Glutamatergic neuron (in vitro differentiated cells): ENCODE data around the gene PLXDC1. TPM values are rescaled to one million over a fixed set of nuclear protein-coding genes. Genes with fewer than 3 reads are reported as not detected.

Experiments used
- DNase-seq: peaks from one replicate; pipeline ENCODE4 v3.0.0; 2022
- H3K27ac Mint-ChIP-seq: one replicate; pipeline ENCODE4 v1.8.0; 2020; ENCODE audit warnings: mild to moderate bottlenecking, mixed read lengths, inconsistent platforms; ENCODE audit not compliant: unreplicated experiment
- H3K27me3 Mint-ChIP-seq: one replicate; pipeline ENCODE4 v1.8.0; 2020; ENCODE audit warnings: mild to moderate bottlenecking, moderate library complexity, mixed read lengths, inconsistent platforms; ENCODE audit not compliant: unreplicated experiment
- H3K36me3 Mint-ChIP-seq: one replicate; pipeline ENCODE4 v1.8.0; 2020; ENCODE audit warnings: mild to moderate bottlenecking, mixed read lengths, inconsistent platforms; ENCODE audit not compliant: unreplicated experiment
- H3K4me1 Mint-ChIP-seq: one replicate; pipeline ENCODE4 v1.8.0; 2020; ENCODE audit warnings: mild to moderate bottlenecking, low read depth, mixed read lengths, inconsistent platforms; ENCODE audit not compliant: unreplicated experiment
- H3K4me3 Mint-ChIP-seq: one replicate; pipeline ENCODE4 v1.8.0; 2020; ENCODE audit warnings: mild to moderate bottlenecking, mixed read lengths, inconsistent platforms; ENCODE audit not compliant: unreplicated experiment
- H3K9me3 Mint-ChIP-seq: one replicate; pipeline ENCODE4 v1.8.0; 2020; ENCODE audit warnings: mild to moderate bottlenecking, moderate library complexity, mixed read lengths, inconsistent platforms; ENCODE audit not compliant: unreplicated experiment
- total RNA-seq: library from RNA; stranded (reverse); fragmentation: NEBNext Ultra II Directional; extraction: Animal tissue kit (Norgen Biotek cat#: 25700); gene quantifications from one replicate; pipeline ENCODE4 v1.2.1, GENCODE V29; 2021; ENCODE audit not compliant: unreplicated experiment
- TF ChIP-seq, protein P1 (sequence below): fragments of 200-600 bp; sonication (generic); IDR thresholded peaks from one replicate; pipeline ENCODE4 v1.5.0; 2021; ENCODE audit not compliant: partially characterized antibody, unreplicated experiment

PLXDC1 gene
- total RNA-seq, 1 donor from 2014 or later: not detected

DNA sequence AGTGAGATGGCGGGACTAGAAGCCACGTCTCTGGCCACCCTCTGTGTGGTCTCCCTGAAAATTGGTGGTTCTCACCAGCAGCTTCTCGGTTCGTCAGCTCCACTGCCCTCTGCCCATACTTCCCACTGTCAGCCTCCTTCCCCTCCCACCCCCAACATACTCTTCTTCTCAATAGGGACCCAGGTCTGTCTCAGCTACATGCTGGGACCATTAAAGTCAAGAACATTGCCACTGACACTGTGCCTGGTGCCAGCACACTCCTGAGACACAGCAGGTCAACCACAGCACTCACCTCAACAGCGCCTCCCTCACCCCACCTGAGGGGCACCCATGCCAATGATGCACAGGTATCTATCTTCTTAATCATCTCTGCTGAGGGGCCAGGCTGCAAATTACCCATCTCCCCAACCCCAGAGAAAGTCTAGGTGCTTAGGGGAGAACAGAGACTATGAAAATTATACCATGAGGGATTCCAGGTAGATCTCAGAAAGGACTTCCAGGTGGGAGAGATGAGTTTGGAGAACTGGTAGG, 1.3 kb downstream of the PLXDC1 start:
- no peak overlapping the region for H3K4me3 Mint-ChIP-seq
- TF ChIP-seq, protein P1, sequence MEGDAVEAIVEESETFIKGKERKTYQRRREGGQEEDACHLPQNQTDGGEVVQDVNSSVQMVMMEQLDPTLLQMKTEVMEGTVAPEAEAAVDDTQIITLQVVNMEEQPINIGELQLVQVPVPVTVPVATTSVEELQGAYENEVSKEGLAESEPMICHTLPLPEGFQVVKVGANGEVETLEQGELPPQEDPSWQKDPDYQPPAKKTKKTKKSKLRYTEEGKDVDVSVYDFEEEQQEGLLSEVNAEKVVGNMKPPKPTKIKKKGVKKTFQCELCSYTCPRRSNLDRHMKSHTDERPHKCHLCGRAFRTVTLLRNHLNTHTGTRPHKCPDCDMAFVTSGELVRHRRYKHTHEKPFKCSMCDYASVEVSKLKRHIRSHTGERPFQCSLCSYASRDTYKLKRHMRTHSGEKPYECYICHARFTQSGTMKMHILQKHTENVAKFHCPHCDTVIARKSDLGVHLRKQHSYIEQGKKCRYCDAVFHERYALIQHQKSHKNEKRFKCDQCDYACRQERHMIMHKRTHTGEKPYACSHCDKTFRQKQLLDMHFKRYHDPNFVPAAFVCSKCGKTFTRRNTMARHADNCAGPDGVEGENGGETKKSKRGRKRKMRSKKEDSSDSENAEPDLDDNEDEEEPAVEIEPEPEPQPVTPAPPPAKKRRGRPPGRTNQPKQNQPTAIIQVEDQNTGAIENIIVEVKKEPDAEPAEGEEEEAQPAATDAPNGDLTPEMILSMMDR: no peak
- H3K9me3 Mint-ChIP-seq: peaks cover 22% of the 10 kb centered on the region
- peaks cover 5% of the 10 kb centered on the region for H3K4me1 Mint-ChIP-seq
- H3K36me3 Mint-ChIP-seq: peaks cover 4% of the 10 kb centered on the region
- peaks cover 34% of the 10 kb centered on the region for H3K27me3 Mint-ChIP-seq
- no peak for DNase-seq
- H3K27ac Mint-ChIP-seq: no peak overlapping the region

DNA sequence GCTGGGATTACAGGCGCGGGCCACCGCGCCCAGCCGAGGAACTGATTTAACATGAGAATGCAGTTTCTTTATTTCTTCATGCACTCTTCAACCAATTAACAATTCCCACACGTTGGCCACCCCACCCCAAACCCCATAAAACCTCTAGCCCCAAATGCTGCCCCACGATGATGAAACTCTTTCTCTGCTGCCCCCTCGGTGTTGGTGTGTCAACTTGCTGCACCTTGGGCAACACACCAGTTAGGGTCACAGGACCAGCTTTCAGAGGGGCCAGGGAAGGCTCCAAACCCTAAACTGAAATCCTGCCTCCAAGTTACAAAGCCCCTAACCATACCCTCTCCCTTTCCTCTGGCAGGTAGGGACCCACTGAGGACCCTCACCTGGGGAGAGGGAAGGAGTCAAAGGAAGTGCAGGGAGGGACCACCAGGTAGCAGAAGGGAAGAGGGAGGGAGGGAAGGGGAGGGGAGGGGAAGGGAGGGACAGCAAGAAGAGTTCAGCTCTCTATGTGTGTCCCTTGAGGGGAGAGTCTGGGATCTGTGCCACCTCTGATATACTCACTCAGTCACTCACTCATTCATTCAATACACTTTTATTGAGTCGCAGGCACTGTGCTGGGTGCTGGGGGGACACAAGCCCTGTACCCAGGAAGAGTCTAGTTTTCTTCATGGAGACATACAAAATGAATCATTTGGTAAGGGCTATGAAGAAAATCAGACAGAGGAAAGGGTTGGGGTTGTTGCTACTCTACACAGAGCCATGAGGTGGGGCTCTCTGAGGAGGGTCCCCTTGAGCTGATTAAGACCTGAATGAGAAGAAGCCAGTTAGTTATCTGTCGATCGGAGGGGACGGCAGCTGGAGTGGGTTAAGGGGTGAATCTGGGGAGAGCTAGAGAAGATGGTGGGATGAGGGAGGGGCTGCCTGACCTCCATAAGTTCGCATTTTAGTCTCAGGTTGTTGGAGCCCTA, 3.9 kb downstream of the PLXDC1 start:
- Mint-ChIP-seq H3K4me1 (no peaks in the 10 kb centered on the region), H3K9me3 (peaks cover 1% of the 10 kb centered on the region), H3K36me3 (no peaks in the 10 kb centered on the region), H3K27me3 (peaks cover 19% of the 10 kb centered on the region), H3K4me3 (no peak overlapping the region), H3K27ac (no peak overlapping the region)
- DNase-seq: no peak
- TF ChIP-seq, protein P1: no peak

DNA sequence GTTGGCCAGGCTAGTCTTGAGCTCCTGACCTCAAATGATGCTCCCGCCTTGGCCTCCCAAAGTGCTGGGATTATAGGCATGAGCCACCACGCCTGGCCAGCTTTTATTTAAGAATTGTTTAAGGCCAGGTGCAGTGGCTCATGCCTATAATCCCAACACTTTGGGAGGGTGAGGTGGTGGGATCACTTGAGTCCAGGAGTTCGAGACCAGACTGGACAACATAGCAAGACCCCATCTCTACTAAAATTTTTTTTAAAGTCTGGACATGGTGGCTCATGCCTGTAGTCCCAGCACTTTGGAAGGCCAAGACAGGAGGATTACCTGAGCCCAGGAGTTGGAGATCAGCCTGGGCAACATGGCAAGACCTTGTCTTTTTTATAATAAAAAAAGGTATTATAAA, 5.2 kb downstream of the PLXDC1 start:
- no peak overlapping the region for H3K27ac Mint-ChIP-seq
- DNase-seq: no peak
- TF ChIP-seq, protein P1: no peak
- no peak overlapping the region for H3K4me3 Mint-ChIP-seq
- H3K27me3 Mint-ChIP-seq: peaks cover 17% of the 10 kb centered on the region
- no peaks in the 10 kb centered on the region for H3K36me3 Mint-ChIP-seq
- no peaks in the 10 kb centered on the region for H3K4me1 Mint-ChIP-seq
- peaks cover 1% of the 10 kb centered on the region for H3K9me3 Mint-ChIP-seq

DNA sequence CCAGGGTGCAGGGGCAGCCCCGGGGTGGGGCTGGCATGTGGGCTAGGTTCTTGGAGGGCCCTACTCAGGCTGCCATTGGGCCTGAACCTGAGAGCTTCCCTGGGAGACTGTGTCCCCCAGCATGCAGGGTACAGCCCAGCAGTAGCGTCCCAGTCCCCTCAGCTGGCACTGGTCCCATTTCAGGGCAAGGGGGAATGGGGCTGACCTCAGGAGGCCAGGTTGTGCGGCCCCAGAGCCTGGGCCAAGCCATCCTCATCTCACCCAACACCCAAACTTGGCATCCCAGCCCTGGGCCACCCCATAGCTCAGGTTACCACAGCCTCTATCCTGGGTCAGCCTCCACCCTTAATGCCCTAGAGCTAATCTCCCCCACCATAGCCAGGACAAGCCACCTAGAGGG, 6.3 kb downstream of the PLXDC1 start:
- no peaks in the 10 kb centered on the region for H3K36me3 Mint-ChIP-seq
- TF ChIP-seq, protein P1: no peak
- no peak for DNase-seq
- peaks cover 13% of the 10 kb centered on the region for H3K27me3 Mint-ChIP-seq
- no peak overlapping the region for H3K27ac Mint-ChIP-seq
- H3K9me3 Mint-ChIP-seq: peaks cover 1% of the 10 kb centered on the region
- H3K4me3 Mint-ChIP-seq: no peak overlapping the region
- H3K4me1 Mint-ChIP-seq: no peaks in the 10 kb centered on the region

DNA sequence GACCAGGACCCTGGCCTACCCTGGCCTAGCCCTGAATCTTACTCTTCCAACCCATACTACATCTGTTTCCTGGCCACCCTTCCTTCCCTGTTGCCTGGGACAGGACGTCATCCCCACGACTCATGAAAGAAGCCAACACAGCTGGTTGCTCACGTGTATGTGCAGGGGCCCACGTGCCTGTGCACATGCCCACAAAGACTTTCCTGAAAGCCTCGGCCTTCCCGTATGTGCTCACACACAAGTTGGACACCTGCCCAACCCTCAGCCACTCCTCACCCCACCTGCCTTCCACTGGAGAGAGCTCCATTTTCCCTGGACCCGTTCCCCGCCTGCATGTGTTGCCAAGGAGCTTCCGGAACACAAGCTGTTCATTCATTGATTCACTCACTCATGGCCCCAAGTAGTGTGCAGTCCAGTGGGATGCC, 7.0 kb downstream of the PLXDC1 start:
- H3K27me3 Mint-ChIP-seq: peaks cover 7% of the 10 kb centered on the region
- no peak overlapping the region for H3K4me3 Mint-ChIP-seq
- H3K36me3 Mint-ChIP-seq: no peaks in the 10 kb centered on the region
- TF ChIP-seq, protein P1: no peak
- H3K4me1 Mint-ChIP-seq: no peaks in the 10 kb centered on the region
- no peak for DNase-seq
- H3K9me3 Mint-ChIP-seq: peaks cover 1% of the 10 kb centered on the region
- no peak overlapping the region for H3K27ac Mint-ChIP-seq
